ENCODE data around the gene ANGPT4. TPM values are rescaled to one million over a fixed set of nuclear protein-coding genes. Genes with fewer than 3 reads are reported as not detected.

ANGPT4 gene
- total and polyA plus RNA-seq, 2 of the 13 experiments (the other 11 are each of a cell fraction or from before 2014, with no cell fraction given): not detected

- Histone ChIP-seq H3K27ac (ENCODE audit: extremely low read length, insufficient read depth, low read length) (no peak overlapping the region), H3K27me3 (ENCODE audit: control insufficient read depth in 1 of 2, insufficient read depth in 2 of 2, low read length in 2 of 2) (no peaks in the 10 kb centered on the region; a peak in 1 of 5 replicates), H3K4me1 (ENCODE audit: insufficient read depth, low read length) (no peaks in the 10 kb centered on the region; the same call in 1 of the 2 replicates), H3K9me3 (ENCODE audit: low read length) (no peaks in the 10 kb centered on the region), H3K79me2 (ENCODE audit: insufficient read depth, low read length) (no peaks in the 10 kb centered on the region), H3K4me3 (replicated peaks in 1 of 3; ENCODE audit: insufficient read depth in 1 of 3, low read depth in 2 of 3, low read length in 3 of 3) (no peak overlapping the region), H3K4me2 (ENCODE audit: low read depth, low read length) (no peak overlapping the region), H3K36me3 (replicated peaks in 1 of 2; ENCODE audit: control insufficient read depth in 1 of 2, insufficient read depth in 2 of 2, low read length in 2 of 2) (no peaks in the 10 kb centered on the region), H3K9ac (ENCODE audit: insufficient read depth, low read depth, low read length) (no peak overlapping the region), H4K20me1 (ENCODE audit: insufficient read depth, low read length) (no peaks in the 10 kb centered on the region), H2AFZ (ENCODE audit: low read length) (no peak overlapping the region)
- intact Hi-C loops (cut with micrococcal nuclease; ENCODE audit: unreplicated experiment): no loop called here
- DNase-seq (ENCODE audit: low spot score): no peak
- ChIA-PET CTCF (ENCODE audit: low intra/inter-chr PET ratio, low total read pairs) (no interaction called here), POLR2A (no interaction called here)
- no TSS peak for BruUV-seq (replicated peaks)
- WGBS (ENCODE audit: low lambda C conversion rate): 28% methylated on average over 4 of the region's 5 CpGs
- in situ Hi-C loops (cut with HindIII; ENCODE audit: extremely low pct_ligation_motif_present, low pct_unique_long_range_greater_than_20kb): no loop called here
- no peak for ATAC-seq
- no peak for FAIRE-seq
- no peak for TF ChIP-seq ZNF615 (CRISPR knock-in tag; IDR thresholded peaks at IDR 0.05; ENCODE audit: borderline replicate concordance)
- no peak for TF ChIP-seq XRCC5 (optimal IDR thresholded peaks at IDR 0.05; ENCODE audit: low read length)
- no peak for TF ChIP-seq TGIF2 (CRISPR knock-in tag; IDR thresholded peaks at IDR 0.05)
- no peak for TF ChIP-seq POGK (CRISPR knock-in tag; conservative IDR thresholded peaks at IDR 0.05)
- no peak for TF ChIP-seq ZNF713 (CRISPR knock-in tag; IDR thresholded peaks at IDR 0.05)
- TF ChIP-seq RNF2 (conservative IDR thresholded peaks at IDR 0.05; ENCODE audit: low read depth): no peak
- TF ChIP-seq, protein P1, sequence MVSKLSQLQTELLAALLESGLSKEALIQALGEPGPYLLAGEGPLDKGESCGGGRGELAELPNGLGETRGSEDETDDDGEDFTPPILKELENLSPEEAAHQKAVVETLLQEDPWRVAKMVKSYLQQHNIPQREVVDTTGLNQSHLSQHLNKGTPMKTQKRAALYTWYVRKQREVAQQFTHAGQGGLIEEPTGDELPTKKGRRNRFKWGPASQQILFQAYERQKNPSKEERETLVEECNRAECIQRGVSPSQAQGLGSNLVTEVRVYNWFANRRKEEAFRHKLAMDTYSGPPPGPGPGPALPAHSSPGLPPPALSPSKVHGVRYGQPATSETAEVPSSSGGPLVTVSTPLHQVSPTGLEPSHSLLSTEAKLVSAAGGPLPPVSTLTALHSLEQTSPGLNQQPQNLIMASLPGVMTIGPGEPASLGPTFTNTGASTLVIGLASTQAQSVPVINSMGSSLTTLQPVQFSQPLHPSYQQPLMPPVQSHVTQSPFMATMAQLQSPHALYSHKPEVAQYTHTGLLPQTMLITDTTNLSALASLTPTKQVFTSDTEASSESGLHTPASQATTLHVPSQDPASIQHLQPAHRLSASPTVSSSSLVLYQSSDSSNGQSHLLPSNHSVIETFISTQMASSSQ (IDR thresholded peaks at IDR 0.05; ENCODE audit: low read depth): no peak
- TF ChIP-seq, protein P1 (CRISPR knock-in tag; IDR thresholded peaks at IDR 0.05; ENCODE audit: borderline replicate concordance): no peak
- no peak for TF ChIP-seq NFYC (CRISPR knock-in tag; IDR thresholded peaks at IDR 0.05)
- no peak for TF ChIP-seq IKZF4 (CRISPR knock-in tag; IDR thresholded peaks at IDR 0.05; ENCODE audit: borderline replicate concordance, low read depth, not compliant biosample characterization)
- TF ChIP-seq ZNF891 (CRISPR knock-in tag; IDR thresholded peaks at IDR 0.05): no peak
- TF ChIP-seq ZNF354B (CRISPR knock-in tag; IDR thresholded peaks at IDR 0.05): no peak
- no peak for TF ChIP-seq ZFP62 (CRISPR knock-in tag; IDR thresholded peaks at IDR 0.05)
- TF ChIP-seq, protein P2, sequence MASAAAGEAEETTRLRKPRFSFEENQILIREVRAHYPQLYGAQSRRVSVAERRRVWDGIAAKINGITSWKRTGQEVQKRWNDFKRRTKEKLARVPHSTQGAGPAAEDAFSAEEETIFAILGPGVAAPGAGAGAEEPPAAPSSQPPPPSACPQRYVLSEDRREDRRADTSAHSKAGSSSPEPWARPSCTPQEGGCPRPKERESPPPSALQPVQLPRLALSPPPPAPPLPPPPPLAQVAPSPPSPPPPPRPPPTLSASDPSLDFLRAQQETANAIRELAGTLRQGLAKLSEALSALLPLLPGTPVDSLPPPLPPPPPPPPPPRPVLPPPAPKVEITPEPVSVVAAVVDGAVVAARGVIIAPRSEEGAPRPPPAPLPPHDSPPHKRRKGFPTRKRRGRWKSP (CRISPR knock-in tag; IDR thresholded peaks at IDR 0.05): no peak
- no peak for TF ChIP-seq XBP1 (CRISPR knock-in tag; IDR thresholded peaks at IDR 0.05)
- no peak for TF ChIP-seq ZNF160 (CRISPR knock-in tag; IDR thresholded peaks at IDR 0.05)
- TF ChIP-seq ESRRA (CRISPR knock-in tag; IDR thresholded peaks at IDR 0.05; ENCODE audit: low read depth): no peak
Observed at GRCh38 chr20:848193-848592, 67.9 kb downstream of the ANGPT4 start.
